ENCODE results near the gene RRAS2.

The RRAS2 gene

GRCh38 chr11:14318581-14318981 is 40.4 kb downstream of the RRAS2 start:
- H3K4me3 ChIP-seq (ENCODE audit: low read depth, low read length), result no peak overlapping the region
- DNase-seq (ENCODE audit: low read depth), result no peak
- no peak for TF ChIP-seq CTCF (IDR thresholded peaks at IDR 0.05; ENCODE audit: low read depth, low read length, missing control alignments)

- no peak for TF ChIP-seq CTCF (IDR thresholded peaks at IDR 0.05; ENCODE audit: low read depth, low read length, missing control alignments)
- no peak for DNase-seq (ENCODE audit: low read depth)
- H3K4me3 ChIP-seq (ENCODE audit: low read depth, low read length), result no peak overlapping the region
Observed at GRCh38 chr11:14317659-14318325, 41.2 kb downstream of the RRAS2 start.

GRCh38 chr11:14315130-14315529 is 43.9 kb downstream of the RRAS2 start:
- no peak for DNase-seq (ENCODE audit: low read depth)
- no peak for TF ChIP-seq CTCF (IDR thresholded peaks at IDR 0.05; ENCODE audit: low read depth, low read length, missing control alignments)

GRCh38 chr11:14314127-14314526 is 44.9 kb downstream of the RRAS2 start:
- no peak for DNase-seq (ENCODE audit: low read depth)
- H3K4me3 ChIP-seq (ENCODE audit: low read depth, low read length), result no peak overlapping the region
- no peak for TF ChIP-seq CTCF (IDR thresholded peaks at IDR 0.05; ENCODE audit: low read depth, low read length, missing control alignments)

More at GRCh38 chr11:14315130-14315529, 43.9 kb downstream of the RRAS2 start:
- no peak overlapping the region for H3K4me3 ChIP-seq (ENCODE audit: low read depth, low read length)

GRCh38 chr11:14312736-14313438 is 46.1 kb downstream of the RRAS2 start:
- TF ChIP-seq CTCF (IDR thresholded peaks at IDR 0.05; ENCODE audit: low read depth, low read length, missing control alignments), result no peak
- no peak for DNase-seq (ENCODE audit: low read depth)
- H3K4me3 ChIP-seq (ENCODE audit: low read depth, low read length), result no peak overlapping the region; the same call in 1 of the 2 replicates

GRCh38 chr11:14310679-14311078 is 48.3 kb downstream of the RRAS2 start:
- no peak for TF ChIP-seq CTCF (IDR thresholded peaks at IDR 0.05; ENCODE audit: low read depth, low read length, missing control alignments)
- H3K4me3 ChIP-seq (ENCODE audit: low read depth, low read length), result no peak overlapping the region
- DNase-seq (ENCODE audit: low read depth), result no peak

Data from GM12864 (cell line).